Liver (tissue), 9 donors: ENCODE results near the gene CENPO. TPM values are rescaled to one million over a fixed set of nuclear protein-coding genes. Genes with fewer than 3 reads are reported as not detected.
"Not testable (repeated sequence)": the region's sequence is repeated elsewhere in the genome, so short reads cannot be mapped to it uniquely, and the experiment has no call there.

Experiments used
- DNase-seq: peaks from one replicate; pipeline ENCODE4 v3.0.0-alpha.2; 2017; ENCODE audit warnings: low spot score
- H3K27ac ChIP-seq, 2 donors: one replicate each; pipeline ENCODE4 v1.7.0; 2013; ENCODE audit warnings: inconsistent platforms in 2 of 2, low read length in 2 of 2, control low read depth in 1 of 2, low read depth in 1 of 2, mild to moderate bottlenecking in 1 of 2
- H3K27me3 ChIP-seq, 4 donors: one replicate each; pipeline versions ENCODE4 v1.6.1 to v1.7.0; 2013; ENCODE audit warnings: low read length in 3 of 4, inconsistent platforms in 1 of 4, mild to moderate bottlenecking in 1 of 4, moderate library complexity in 1 of 4; ENCODE audit not compliant: control insufficient read depth in 4 of 4, insufficient read depth in 4 of 4
- H3K36me3 ChIP-seq, 4 donors: one replicate each; pipeline versions ENCODE4 v1.6.1 to v1.7.0; 2013; ENCODE audit warnings: low read length in 3 of 4, mild to moderate bottlenecking in 3 of 4, low read depth in 1 of 4, moderate library complexity in 1 of 4; ENCODE audit not compliant: control insufficient read depth in 4 of 4, insufficient read depth in 3 of 4
- H3K4me1 ChIP-seq, 4 donors: one replicate each; pipeline versions ENCODE4 v1.6.1 to v1.7.0; 2013; ENCODE audit warnings: low read length in 3 of 4, mild to moderate bottlenecking in 3 of 4, moderate library complexity in 1 of 4; ENCODE audit not compliant: control insufficient read depth in 4 of 4, insufficient read depth in 4 of 4
- H3K4me3 ChIP-seq, 3 donors: one replicate each; pipeline versions ENCODE4 v1.6.1 to v1.7.0; 2013; ENCODE audit warnings: low read length in 3 of 3, control low read depth in 1 of 3, low read depth in 1 of 3, mild to moderate bottlenecking in 1 of 3
- H3K9ac ChIP-seq, 2 donors: one replicate each; pipeline ENCODE4 v1.7.0; 2013; ENCODE audit warnings: low read length in 2 of 2, mild to moderate bottlenecking in 2 of 2, moderate library complexity in 2 of 2, control low read depth in 1 of 2, low read depth in 1 of 2
- H3K9me3 ChIP-seq, 4 donors: one replicate each; pipeline versions ENCODE4 v1.6.1 to v1.7.0; 2013; ENCODE audit warnings: low read length in 3 of 4; ENCODE audit not compliant: control insufficient read depth in 4 of 4
- FOXA1 ChIP-seq: IDR thresholded peaks from 2 replicates; pipeline ENCODE4 v1.6.1; 2016; ENCODE audit warnings: antibody characterized with exemption
- FOXA2 ChIP-seq: IDR thresholded peaks from 2 replicates; pipeline ENCODE4 v1.6.1; 2016; ENCODE audit warnings: antibody characterized with exemption
- GABPA ChIP-seq, 2 donors: IDR thresholded peaks in 1 of 2; conservative IDR thresholded peaks in 1 of 2; 2 replicates each; pipeline ENCODE4 v1.6.1; 2016; ENCODE audit warnings: antibody characterized with exemption in 2 of 2, mild to moderate bottlenecking in 1 of 2, moderate library complexity in 1 of 2
- RAD21 ChIP-seq, 2 donors: IDR thresholded peaks; 2 replicates each; pipeline ENCODE4 v1.6.1; 2016; ENCODE audit warnings: antibody characterized with exemption in 2 of 2, mild to moderate bottlenecking in 2 of 2
- RXRA ChIP-seq, 2 donors: IDR thresholded peaks; 2 replicates each; pipeline ENCODE4 v1.6.1; 2017 to 2018; ENCODE audit warnings: antibody characterized with exemption in 2 of 2, mild to moderate bottlenecking in 1 of 2
- WGBS: extraction: QIAGEN DNeasy Blood & Tissue Kit; methylation state at CpG from one replicate; pipeline ENCODE4 v1.1.7; 2013; 5-methylcytosine and 5-hydroxymethylcytosine counted together
- polyA plus RNA-seq, 2 donors: library from polyadenylated mRNA; stranded (reverse) in 1 of 2; unstranded in 1 of 2; fragments of 200-250 nt in 1 of 2; fragments of >200 nt in 1 of 2; fragmentation: Nextera tagmentation in 1 of 2; extraction: Ambion mirVana in 1 of 2; gene quantifications; one replicate each; pipeline versions ENCODE4 v1.2.1 to v1.2.3, GENCODE V29; 2013 to 2015
- total RNA-seq, 2 donors: library from RNA; depleted of rRNA; stranded (reverse); fragments of >200 nt; gene quantifications; one replicate each; pipeline ENCODE4 v1.2.3, GENCODE V29; 2014
- TF ChIP-seq, protein P1 (sequence below): fragments of 150-350 bp; IDR thresholded peaks from 2 replicates; pipeline ENCODE4 v1.5.1; 2017; ENCODE audit warnings: improper control_type of control experiment, low read depth, low read length; ENCODE audit not compliant: missing input control
- TF ChIP-seq, protein P2 (sequence below): IDR thresholded peaks from 2 replicates; pipeline ENCODE4 v1.6.1; 2016; ENCODE audit warnings: antibody characterized with exemption, mild to moderate bottlenecking
- donor health status: healthy.
- donor health status: healthy.
- donor health status: healthy.
- donor health status: healthy.
- donor health status: healthy.

Gene CENPO
- total and polyA plus RNA-seq, 4 donors: 2.2 to 17.8 (median 3.2) TPM

DNA sequence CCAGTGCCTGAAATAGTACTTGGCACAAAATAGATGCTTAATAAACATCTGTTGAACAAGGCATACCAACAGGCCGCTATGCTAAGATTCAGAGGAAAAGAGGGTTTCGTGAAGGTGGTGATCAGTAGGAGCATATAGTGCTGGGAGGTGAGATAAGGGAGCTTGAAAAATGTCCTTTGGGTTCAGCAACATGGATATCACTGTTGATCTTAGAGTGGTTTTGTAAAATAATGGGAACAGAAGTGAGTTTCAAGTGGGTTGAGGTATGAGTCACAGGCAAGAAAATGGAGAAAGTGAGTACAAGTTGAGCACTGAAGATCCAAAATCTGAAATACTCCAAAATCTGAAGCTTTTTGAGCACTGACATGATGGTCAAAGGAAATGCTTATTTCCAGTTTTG is 4.4 kb downstream of the CENPO start:
- no peaks in the 10 kb centered on the region for H3K36me3 ChIP-seq
- TF ChIP-seq, protein P1, sequence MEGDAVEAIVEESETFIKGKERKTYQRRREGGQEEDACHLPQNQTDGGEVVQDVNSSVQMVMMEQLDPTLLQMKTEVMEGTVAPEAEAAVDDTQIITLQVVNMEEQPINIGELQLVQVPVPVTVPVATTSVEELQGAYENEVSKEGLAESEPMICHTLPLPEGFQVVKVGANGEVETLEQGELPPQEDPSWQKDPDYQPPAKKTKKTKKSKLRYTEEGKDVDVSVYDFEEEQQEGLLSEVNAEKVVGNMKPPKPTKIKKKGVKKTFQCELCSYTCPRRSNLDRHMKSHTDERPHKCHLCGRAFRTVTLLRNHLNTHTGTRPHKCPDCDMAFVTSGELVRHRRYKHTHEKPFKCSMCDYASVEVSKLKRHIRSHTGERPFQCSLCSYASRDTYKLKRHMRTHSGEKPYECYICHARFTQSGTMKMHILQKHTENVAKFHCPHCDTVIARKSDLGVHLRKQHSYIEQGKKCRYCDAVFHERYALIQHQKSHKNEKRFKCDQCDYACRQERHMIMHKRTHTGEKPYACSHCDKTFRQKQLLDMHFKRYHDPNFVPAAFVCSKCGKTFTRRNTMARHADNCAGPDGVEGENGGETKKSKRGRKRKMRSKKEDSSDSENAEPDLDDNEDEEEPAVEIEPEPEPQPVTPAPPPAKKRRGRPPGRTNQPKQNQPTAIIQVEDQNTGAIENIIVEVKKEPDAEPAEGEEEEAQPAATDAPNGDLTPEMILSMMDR: no peak
- TF ChIP-seq RAD21 (IDR thresholded peaks at IDR 0.05): no peak
- TF ChIP-seq GABPA (IDR thresholded peaks at IDR 0.05 in 1 of 2, conservative IDR thresholded peaks at IDR 0.05 in 1 of 2): no peak
- TF ChIP-seq RXRA (IDR thresholded peaks at IDR 0.05): no peak
- TF ChIP-seq, protein P2, sequence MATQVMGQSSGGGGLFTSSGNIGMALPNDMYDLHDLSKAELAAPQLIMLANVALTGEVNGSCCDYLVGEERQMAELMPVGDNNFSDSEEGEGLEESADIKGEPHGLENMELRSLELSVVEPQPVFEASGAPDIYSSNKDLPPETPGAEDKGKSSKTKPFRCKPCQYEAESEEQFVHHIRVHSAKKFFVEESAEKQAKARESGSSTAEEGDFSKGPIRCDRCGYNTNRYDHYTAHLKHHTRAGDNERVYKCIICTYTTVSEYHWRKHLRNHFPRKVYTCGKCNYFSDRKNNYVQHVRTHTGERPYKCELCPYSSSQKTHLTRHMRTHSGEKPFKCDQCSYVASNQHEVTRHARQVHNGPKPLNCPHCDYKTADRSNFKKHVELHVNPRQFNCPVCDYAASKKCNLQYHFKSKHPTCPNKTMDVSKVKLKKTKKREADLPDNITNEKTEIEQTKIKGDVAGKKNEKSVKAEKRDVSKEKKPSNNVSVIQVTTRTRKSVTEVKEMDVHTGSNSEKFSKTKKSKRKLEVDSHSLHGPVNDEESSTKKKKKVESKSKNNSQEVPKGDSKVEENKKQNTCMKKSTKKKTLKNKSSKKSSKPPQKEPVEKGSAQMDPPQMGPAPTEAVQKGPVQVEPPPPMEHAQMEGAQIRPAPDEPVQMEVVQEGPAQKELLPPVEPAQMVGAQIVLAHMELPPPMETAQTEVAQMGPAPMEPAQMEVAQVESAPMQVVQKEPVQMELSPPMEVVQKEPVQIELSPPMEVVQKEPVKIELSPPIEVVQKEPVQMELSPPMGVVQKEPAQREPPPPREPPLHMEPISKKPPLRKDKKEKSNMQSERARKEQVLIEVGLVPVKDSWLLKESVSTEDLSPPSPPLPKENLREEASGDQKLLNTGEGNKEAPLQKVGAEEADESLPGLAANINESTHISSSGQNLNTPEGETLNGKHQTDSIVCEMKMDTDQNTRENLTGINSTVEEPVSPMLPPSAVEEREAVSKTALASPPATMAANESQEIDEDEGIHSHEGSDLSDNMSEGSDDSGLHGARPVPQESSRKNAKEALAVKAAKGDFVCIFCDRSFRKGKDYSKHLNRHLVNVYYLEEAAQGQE: no peak
- TF ChIP-seq FOXA1: no peak
- no peak for TF ChIP-seq FOXA2
- over 99% methylated on average over 2 of the region's 2 CpGs for WGBS
- H3K4me3 ChIP-seq: no peak overlapping the region
- no peaks in the 10 kb centered on the region for H3K27me3 ChIP-seq
- H3K9me3 ChIP-seq: no peaks in the 10 kb centered on the region
- H3K9ac ChIP-seq: no peak overlapping the region
- H3K27ac ChIP-seq: no peak overlapping the region
- DNase-seq: no peak
- H3K4me1 ChIP-seq: peaks cover 0 to 10% (median 6%) of the 10 kb centered on the region in 4 donors

DNA sequence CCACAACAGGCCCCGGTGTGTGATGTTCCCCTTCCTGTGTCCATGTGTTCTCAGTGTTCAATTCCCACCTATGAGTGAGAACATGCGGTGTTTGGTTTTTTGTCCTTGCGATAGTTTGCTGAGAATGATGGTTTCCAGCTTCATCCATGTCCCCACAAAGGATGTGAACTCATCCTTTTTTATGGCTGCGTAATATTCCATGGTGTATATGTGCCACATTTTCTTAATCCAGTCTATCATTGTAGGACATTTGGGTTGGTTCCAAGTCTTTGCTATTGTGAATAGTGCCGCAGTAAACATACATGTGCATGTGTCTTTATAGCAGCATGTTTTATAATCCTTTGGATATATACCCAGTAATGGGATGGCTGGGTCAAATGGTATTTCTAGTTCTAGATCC is 7.3 kb downstream of the CENPO start:
- not testable (repeated sequence) for H3K27ac ChIP-seq, H3K9me3 ChIP-seq, H3K9ac ChIP-seq, H3K4me3 ChIP-seq, DNase-seq, H3K4me1 ChIP-seq, H3K27me3 ChIP-seq, H3K36me3 ChIP-seq
- over 99% methylated on average over 4 of the region's 5 CpGs for WGBS

DNA sequence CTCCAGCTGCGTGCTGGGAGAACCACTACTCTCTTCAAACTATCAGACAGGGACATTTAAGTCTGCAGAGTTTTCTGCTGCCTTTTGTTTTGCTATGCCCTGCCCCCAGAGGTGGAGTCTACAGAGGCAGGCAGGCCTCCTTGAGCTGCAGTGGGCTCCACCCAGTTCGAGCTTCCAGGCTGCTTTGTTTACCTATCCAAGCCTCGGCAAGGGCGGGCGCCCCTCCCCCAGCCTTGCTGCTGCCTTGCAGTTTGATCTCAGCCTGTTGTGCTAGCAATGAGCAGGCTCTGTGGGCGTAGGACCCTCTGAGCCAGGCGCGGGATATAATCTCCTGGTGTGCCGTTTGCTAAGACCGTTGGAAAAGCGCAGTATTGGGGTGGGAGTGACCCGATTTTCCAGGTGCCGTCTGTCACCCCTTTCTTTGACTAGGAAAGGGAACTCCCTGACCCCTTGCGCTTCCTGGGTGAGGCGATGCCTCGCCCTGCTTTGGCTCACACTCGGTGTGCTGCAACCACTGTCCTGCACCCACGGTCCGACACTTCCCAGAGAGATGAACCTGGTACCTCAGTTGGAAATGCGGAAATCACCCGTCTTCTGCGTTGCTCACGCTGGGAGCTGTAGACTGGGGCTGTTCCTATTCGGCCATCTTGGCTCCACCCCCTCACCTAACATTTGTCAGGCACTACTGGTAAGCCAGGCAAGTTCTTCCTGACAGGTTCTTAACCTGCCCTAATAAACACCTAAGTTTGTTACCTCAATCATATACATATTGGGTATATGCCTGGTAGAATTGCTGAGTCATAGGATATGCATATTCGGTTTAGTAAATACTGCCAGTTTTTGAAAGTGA is 12.8 kb downstream of the CENPO start:
- not testable (repeated sequence) for H3K4me1 ChIP-seq, H3K9ac ChIP-seq, H3K36me3 ChIP-seq, H3K9me3 ChIP-seq, H3K4me3 ChIP-seq, H3K27ac ChIP-seq, H3K27me3 ChIP-seq, DNase-seq
- 93% methylated on average over 25 of the region's 25 CpGs for WGBS
